ENCODE results near the gene RAE1. TPM values are rescaled to one million over a fixed set of nuclear protein-coding genes. Genes with fewer than 3 reads are reported as not detected.

RAE1 gene
- total and polyA plus RNA-seq, 2 donors (not counting 3 experiments of a cell fraction or from before 2014, with no cell fraction given): 34.1 to 55.8 TPM

- Histone ChIP-seq H3K9ac (replicated peaks; ENCODE audit: extremely low read depth, insufficient read depth, low read length) (no peak overlapping the region), H3K36me3 (ENCODE audit: control insufficient read depth in 2 of 2, extremely low read depth in 1 of 2, insufficient read depth in 2 of 2, low read length in 2 of 2) (no peaks in the 10 kb centered on the region), H3K27me3 (ENCODE audit: control insufficient read depth in 2 of 2, insufficient read depth in 2 of 2, low read length in 2 of 2) (no peaks in the 10 kb centered on the region), H3K4me3 (replicated peaks in 1 of 3; ENCODE audit: insufficient read depth in 1 of 3, low read depth in 1 of 3, low read length in 3 of 3) (no peak overlapping the region), H3K27ac (ENCODE audit: insufficient read depth, low read depth, low read length) (no peak overlapping the region), H3K4me1 (ENCODE audit: control insufficient read depth, extremely low read depth, insufficient read depth, low read length) (no peaks in the 10 kb centered on the region), H3K4me2 (ENCODE audit: insufficient read depth, low read length) (no peak overlapping the region), H3K9me1 (replicated peaks; ENCODE audit: control insufficient read depth, extremely low read depth, insufficient read depth, low read length) (no peaks in the 10 kb centered on the region), H3K79me2 (ENCODE audit: control insufficient read depth, insufficient read depth, low read length) (no peaks in the 10 kb centered on the region), H3K9me3 (replicated peaks; ENCODE audit: control insufficient read depth, insufficient read depth, low read length) (no peaks in the 10 kb centered on the region), H4K20me1 (replicated peaks; ENCODE audit: control insufficient read depth, extremely low read depth, insufficient read depth, low read length) (no peaks in the 10 kb centered on the region), H2AFZ (ENCODE audit: low read depth, low read length) (no peak overlapping the region)
- no TSS peak for BruUV-seq (replicated peaks)
- POLR2A ChIA-PET: no interaction called here
- DNase-seq (ENCODE audit: low read depth, low spot score) (no peak), FAIRE-seq (no peak)
- no peak for TF ChIP-seq GATA2 (IDR thresholded peaks at IDR 0.05; ENCODE audit: insufficient read depth, insufficient read length, low read depth, low read length)
- no peak for TF ChIP-seq EZH2 (IDR thresholded peaks at IDR 0.05; ENCODE audit: borderline replicate concordance, low read depth, low read length, severe bottlenecking)
- TF ChIP-seq FOS (IDR thresholded peaks at IDR 0.05; ENCODE audit: borderline replicate concordance, insufficient read depth, low read length): no peak
- TF ChIP-seq POLR2AphosphoS5 (IDR thresholded peaks at IDR 0.05; ENCODE audit: insufficient read depth, low read depth, low read length): no peak
- no peak for TF ChIP-seq CTCF (IDR thresholded peaks at IDR 0.05; ENCODE audit: extremely low read depth in 1 of 2, insufficient read depth in 1 of 2, low read depth in 1 of 2, low read length in 2 of 2)
- TF ChIP-seq, protein P1, sequence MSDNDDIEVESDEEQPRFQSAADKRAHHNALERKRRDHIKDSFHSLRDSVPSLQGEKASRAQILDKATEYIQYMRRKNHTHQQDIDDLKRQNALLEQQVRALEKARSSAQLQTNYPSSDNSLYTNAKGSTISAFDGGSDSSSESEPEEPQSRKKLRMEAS (IDR thresholded peaks at IDR 0.05; ENCODE audit: insufficient read depth, insufficient read length): no peak
- no peak for TF ChIP-seq POLR2A (IDR thresholded peaks at IDR 0.05; ENCODE audit: low read depth, low read length)
- no peak for TF ChIP-seq JUN (IDR thresholded peaks at IDR 0.05; ENCODE audit: borderline replicate concordance, insufficient read depth, insufficient read length, low read depth)
- no peak for TF ChIP-seq MYC (IDR thresholded peaks at IDR 0.05; ENCODE audit: low read depth, low read length)
- intact Hi-C loops (cut with micrococcal nuclease) (no loop called here), dilution Hi-C loops (cut with MboI; ENCODE audit: extremely low pct_ligation_motif_present, low sequenced_read_pairs) (no loop called here)
- CTCF ChIA-PET: no interaction called here
Measured at GRCh38 chr20:57312138-57312537, 38.9 kb upstream of the RAE1 start.
